Type B pancreatic cell (in vitro differentiated cells): ENCODE measurements around the gene TLL1. TPM values are rescaled to one million over a fixed set of nuclear protein-coding genes. Genes with fewer than 3 reads are reported as not detected.

ENCODE experiments used
- DNase-seq: peaks from one replicate; pipeline ENCODE4 v3.0.0; 2021; ENCODE audit warnings: mixed read lengths; ENCODE audit not compliant: unreplicated experiment; ENCODE audit errors: extremely low spot score
- H3K27ac Mint-ChIP-seq: 2 replicates; pipeline ENCODE4 v1.8.0; 2021; ENCODE audit warnings: mild to moderate bottlenecking, mixed read lengths
- H3K27me3 Mint-ChIP-seq: 2 replicates; pipeline ENCODE4 v1.8.0; 2021; ENCODE audit warnings: mixed read lengths
- H3K36me3 Mint-ChIP-seq: 2 replicates; pipeline ENCODE4 v1.8.0; 2021; ENCODE audit warnings: mixed read lengths
- H3K4me1 Mint-ChIP-seq: one replicate; pipeline ENCODE4 v1.8.0; 2021; ENCODE audit warnings: mixed read lengths; ENCODE audit not compliant: unreplicated experiment
- H3K4me3 Mint-ChIP-seq: 2 replicates; pipeline ENCODE4 v1.8.0; 2021; ENCODE audit warnings: mild to moderate bottlenecking, mixed read lengths
- H3K9me3 Mint-ChIP-seq: 2 replicates; pipeline ENCODE4 v1.8.0; 2021; ENCODE audit warnings: mixed read lengths
- total RNA-seq: library from RNA; stranded (reverse); gene quantifications from 2 replicates; pipeline ENCODE4 v1.2.1, GENCODE V29; 2021; ENCODE audit warnings: low replicate concordance
- TF ChIP-seq, protein P1 (sequence below): fragments of 200-600 bp; sonication (generic); conservative IDR thresholded peaks from 2 replicates; pipeline ENCODE4 v1.5.0; 2021; ENCODE audit warnings: antibody characterized with exemption, mild to moderate bottlenecking

Gene TLL1
- total RNA-seq, 1 donor from 2014 or later: 2.0 TPM

DNA sequence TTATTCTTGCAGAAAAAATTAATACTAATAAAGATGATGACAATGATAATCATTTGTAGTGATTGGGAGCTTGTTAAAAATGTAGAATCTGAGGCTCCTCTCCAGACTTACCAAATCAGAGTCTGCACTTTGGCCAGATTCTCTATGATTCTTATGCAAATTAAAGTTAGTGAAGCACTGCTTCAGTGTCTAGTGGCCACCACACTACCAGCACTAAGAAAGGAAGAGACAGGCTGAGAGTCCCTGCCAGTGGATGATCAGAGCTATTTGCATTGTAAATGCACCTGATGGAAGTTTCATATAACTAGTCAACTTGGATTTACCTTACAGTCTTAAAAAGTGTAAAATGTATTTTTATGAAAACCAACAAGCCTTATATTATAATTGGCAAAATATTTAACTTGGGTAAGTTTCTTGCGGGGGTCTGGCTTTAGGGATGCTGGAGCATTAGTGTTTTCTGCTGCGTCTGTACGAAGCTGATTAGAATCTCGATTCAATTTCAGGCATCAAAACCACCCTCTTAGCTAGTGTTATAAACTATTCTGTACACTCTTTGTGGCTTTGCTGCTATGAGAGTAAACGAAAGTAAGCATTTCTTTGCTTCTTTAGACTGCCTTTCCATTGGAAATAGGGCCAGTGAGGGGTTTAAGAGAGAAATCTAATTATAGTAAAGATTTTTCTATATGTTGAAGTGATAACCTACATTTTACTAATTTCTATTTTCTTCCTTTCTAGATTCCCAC lies 114.1 kb downstream of the TLL1 start:
- no peak for DNase-seq
- H3K9me3 Mint-ChIP-seq: no peaks in the 10 kb centered on the region

GRCh38 chr4:165991325-165992180 lies 118.5 kb downstream of the TLL1 start:
- Mint-ChIP-seq H3K36me3 (no peaks in the 10 kb centered on the region), H3K4me3 (no peak overlapping the region), H3K9me3 (no peaks in the 10 kb centered on the region), H3K27me3 (no peaks in the 10 kb centered on the region), H3K4me1 (no peaks in the 10 kb centered on the region), H3K27ac (no peak overlapping the region)
- DNase-seq: no peak
- TF ChIP-seq, protein P1, sequence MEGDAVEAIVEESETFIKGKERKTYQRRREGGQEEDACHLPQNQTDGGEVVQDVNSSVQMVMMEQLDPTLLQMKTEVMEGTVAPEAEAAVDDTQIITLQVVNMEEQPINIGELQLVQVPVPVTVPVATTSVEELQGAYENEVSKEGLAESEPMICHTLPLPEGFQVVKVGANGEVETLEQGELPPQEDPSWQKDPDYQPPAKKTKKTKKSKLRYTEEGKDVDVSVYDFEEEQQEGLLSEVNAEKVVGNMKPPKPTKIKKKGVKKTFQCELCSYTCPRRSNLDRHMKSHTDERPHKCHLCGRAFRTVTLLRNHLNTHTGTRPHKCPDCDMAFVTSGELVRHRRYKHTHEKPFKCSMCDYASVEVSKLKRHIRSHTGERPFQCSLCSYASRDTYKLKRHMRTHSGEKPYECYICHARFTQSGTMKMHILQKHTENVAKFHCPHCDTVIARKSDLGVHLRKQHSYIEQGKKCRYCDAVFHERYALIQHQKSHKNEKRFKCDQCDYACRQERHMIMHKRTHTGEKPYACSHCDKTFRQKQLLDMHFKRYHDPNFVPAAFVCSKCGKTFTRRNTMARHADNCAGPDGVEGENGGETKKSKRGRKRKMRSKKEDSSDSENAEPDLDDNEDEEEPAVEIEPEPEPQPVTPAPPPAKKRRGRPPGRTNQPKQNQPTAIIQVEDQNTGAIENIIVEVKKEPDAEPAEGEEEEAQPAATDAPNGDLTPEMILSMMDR: no peak

More for the DNA sequence above, 114.1 kb downstream of the TLL1 start:
- H3K27ac Mint-ChIP-seq: no peak overlapping the region
- TF ChIP-seq, protein P1: no peak
- no peaks in the 10 kb centered on the region for H3K36me3 Mint-ChIP-seq
- no peaks in the 10 kb centered on the region for H3K4me1 Mint-ChIP-seq
- H3K4me3 Mint-ChIP-seq: no peak overlapping the region
- H3K27me3 Mint-ChIP-seq: no peaks in the 10 kb centered on the region

DNA sequence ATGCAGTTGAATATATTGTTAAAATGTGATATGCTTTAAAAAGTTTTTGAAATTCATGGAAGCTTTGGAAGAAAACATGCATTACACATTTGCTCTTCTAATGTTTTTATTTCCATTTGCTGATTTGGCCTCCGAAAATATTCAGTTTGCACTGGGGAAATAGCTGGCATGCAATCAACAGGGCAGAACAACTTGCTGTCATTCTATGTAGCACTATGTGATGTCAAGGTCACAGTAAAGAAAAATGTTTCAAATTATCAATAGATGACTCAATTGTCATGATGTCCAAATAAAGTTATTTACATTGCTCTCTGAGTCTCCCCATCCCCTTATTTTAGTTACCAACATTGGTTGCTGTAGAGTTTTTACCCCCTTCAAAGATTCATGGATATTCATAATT lies 119.2 kb downstream of the TLL1 start:
- TF ChIP-seq, protein P1: no peak
- Mint-ChIP-seq H3K27ac (no peak overlapping the region), H3K4me1 (no peaks in the 10 kb centered on the region), H3K4me3 (no peak overlapping the region), H3K36me3 (no peaks in the 10 kb centered on the region), H3K27me3 (no peaks in the 10 kb centered on the region), H3K9me3 (no peaks in the 10 kb centered on the region)
- no peak for DNase-seq

DNA sequence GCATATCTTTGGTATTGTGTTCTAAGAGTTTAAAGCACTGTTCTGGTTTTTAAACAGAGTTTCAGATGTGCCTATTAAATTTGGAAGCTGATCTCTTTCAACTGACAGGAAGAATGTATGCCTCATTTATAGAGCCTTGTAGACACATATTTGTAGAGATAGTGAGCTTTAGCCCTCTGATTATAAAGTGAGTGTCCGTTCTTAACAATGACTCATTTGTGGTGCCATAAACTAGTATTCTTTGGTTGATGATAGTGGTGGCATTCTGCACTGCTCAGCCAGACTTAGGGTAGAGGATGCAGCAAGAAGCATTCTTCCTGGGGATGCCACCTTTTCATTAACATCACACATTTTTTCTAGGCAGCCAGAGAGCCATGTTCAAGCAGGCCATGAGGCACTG lies 121.7 kb downstream of the TLL1 start:
- Mint-ChIP-seq H3K36me3 (no peaks in the 10 kb centered on the region), H3K4me3 (no peak overlapping the region), H3K27me3 (no peaks in the 10 kb centered on the region), H3K9me3 (no peaks in the 10 kb centered on the region), H3K4me1 (no peaks in the 10 kb centered on the region), H3K27ac (no peak overlapping the region)
- TF ChIP-seq, protein P1: no peak
- DNase-seq: no peak

DNA sequence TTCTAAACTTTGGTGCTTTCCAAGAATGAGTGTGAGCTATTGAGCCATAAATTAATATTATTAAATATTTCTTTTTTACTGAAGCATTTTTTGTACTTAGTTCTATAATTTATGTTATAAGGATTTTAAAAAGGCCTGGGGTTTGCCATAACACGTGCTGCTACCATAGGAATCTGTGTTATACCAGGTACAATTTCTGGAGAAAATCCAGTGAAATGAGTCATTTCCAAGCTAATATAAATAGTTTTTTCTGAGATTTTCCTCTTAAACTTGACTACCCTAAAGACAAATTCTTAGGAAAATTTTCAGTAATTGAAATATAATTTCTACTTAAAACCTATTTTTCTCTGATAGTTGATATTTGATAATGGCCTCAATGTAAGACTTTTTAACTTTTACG lies 130.8 kb downstream of the TLL1 start:
- Mint-ChIP-seq H3K9me3 (no peaks in the 10 kb centered on the region), H3K27me3 (no peaks in the 10 kb centered on the region), H3K4me1 (no peaks in the 10 kb centered on the region), H3K27ac (no peak overlapping the region), H3K4me3 (no peak overlapping the region), H3K36me3 (no peaks in the 10 kb centered on the region)
- DNase-seq: no peak
- TF ChIP-seq, protein P1: no peak
